Measurements from ENCODE around the gene TC2N. TPM values are rescaled to one million over a fixed set of nuclear protein-coding genes. Genes with fewer than 3 reads are reported as not detected.
"Not testable (repeated sequence)": the region's sequence is repeated elsewhere in the genome, so short reads cannot be mapped to it uniquely, and the experiment has no call there.

The TC2N gene
- total RNA-seq, 2 donors from 2014 or later = 6.9 to 12.0 TPM

GRCh38 chr14:91827746-91828145 is 39.6 kb downstream of the TC2N start:
- no peak overlapping the region for H3K4me3 Mint-ChIP-seq
- DNase-seq (ENCODE audit: low spot score) (no peak), ATAC-seq (no peak)
- peaks cover 21 to 56% of the 10 kb centered on the region in 2 donors for H3K4me1 Mint-ChIP-seq (ENCODE audit: low read depth in 2 of 2)
- no peaks in the 10 kb centered on the region for H3K9me3 Mint-ChIP-seq
- no peaks in the 10 kb centered on the region for H3K36me3 Mint-ChIP-seq
- no peaks in the 10 kb centered on the region for H3K27me3 Mint-ChIP-seq
- no peak overlapping the region for H3K27ac Mint-ChIP-seq

GRCh38 chr14:91817566-91818325 is 49.6 kb downstream of the TC2N start:
- DNase-seq (ENCODE audit: low spot score) (no peak), ATAC-seq (peak in 1 of 2 donors; percentile 54)
- peaks cover 26 to 34% of the 10 kb centered on the region in 2 donors for H3K4me1 Mint-ChIP-seq (ENCODE audit: low read depth in 2 of 2)
- peaks cover 4% of the 10 kb centered on the region for H3K36me3 Mint-ChIP-seq
- H3K4me3 Mint-ChIP-seq = peak overlapping the region; percentile 24
- H3K9me3 Mint-ChIP-seq = no peaks in the 10 kb centered on the region
- peak overlapping the region; percentile 5 to 64 for H3K27ac Mint-ChIP-seq
- H3K27me3 Mint-ChIP-seq = no peaks in the 10 kb centered on the region

- Mint-ChIP-seq H3K27ac (no peak overlapping the region), H3K4me3 (peak overlapping the region; percentile 2), H3K4me1 (ENCODE audit: low read depth in 2 of 2) (peaks cover 31 to 34% of the 10 kb centered on the region in 2 donors), H3K9me3 (peaks cover 5% of the 10 kb centered on the region), H3K36me3 (peaks cover 22% of the 10 kb centered on the region), H3K27me3 (no peaks in the 10 kb centered on the region)
- DNase-seq (ENCODE audit: low spot score) (no peak), ATAC-seq (no peak)
These were observed 53.0 kb downstream of the TC2N start for GRCh38 chr14:91814317-91814716.

- ATAC-seq (no peak), DNase-seq (ENCODE audit: low spot score) (no peak)
- H3K27ac Mint-ChIP-seq = no peak overlapping the region
- H3K9me3 Mint-ChIP-seq = peaks cover 15% of the 10 kb centered on the region
- no peak overlapping the region for H3K4me3 Mint-ChIP-seq
- H3K27me3 Mint-ChIP-seq = no peaks in the 10 kb centered on the region
- peaks cover 48% of the 10 kb centered on the region for H3K36me3 Mint-ChIP-seq
- H3K4me1 Mint-ChIP-seq (ENCODE audit: low read depth in 2 of 2) = peaks cover 14 to 15% of the 10 kb centered on the region in 2 donors
These were observed 56.6 kb downstream of the TC2N start for GRCh38 chr14:91810699-91811098.

- DNase-seq (ENCODE audit: low spot score) = no peak
- Mint-ChIP-seq H3K27ac (no peak overlapping the region), H3K4me1 (ENCODE audit: low read depth in 2 of 2) (peaks cover 0 to 5% of the 10 kb centered on the region in 2 donors), H3K27me3 (no peaks in the 10 kb centered on the region), H3K9me3 (peaks cover 16% of the 10 kb centered on the region), H3K36me3 (peaks cover 49% of the 10 kb centered on the region), H3K4me3 (no peak overlapping the region)
- ATAC-seq = no peak
These were observed 60.6 kb downstream of the TC2N start for GRCh38 chr14:91806716-91807115.

DNA sequence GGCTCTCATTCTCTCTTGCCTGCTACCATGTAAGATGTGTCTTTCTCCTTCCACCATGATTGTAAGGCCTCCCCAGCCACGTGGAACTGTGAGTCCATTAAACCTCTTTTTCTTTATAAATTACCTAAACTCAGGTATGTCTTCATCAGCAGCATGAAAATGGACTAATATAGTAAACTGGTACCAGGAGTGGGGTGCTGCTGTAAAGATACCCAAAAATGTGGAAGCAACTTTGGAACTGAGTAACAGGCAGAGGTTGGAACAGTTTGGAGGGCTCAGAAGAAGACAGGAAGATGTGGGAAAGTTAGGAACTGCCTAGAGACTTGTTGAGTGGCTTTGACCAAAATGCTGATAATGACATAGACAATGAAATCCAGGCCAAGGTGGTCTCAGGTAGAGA is 61.2 kb downstream of the TC2N start:
- not testable (repeated sequence) for H3K27me3 Mint-ChIP-seq; H3K27ac Mint-ChIP-seq; H3K4me1 Mint-ChIP-seq (ENCODE audit: low read depth in 2 of 2); DNase-seq (ENCODE audit: low spot score); ATAC-seq; H3K4me3 Mint-ChIP-seq
- Mint-ChIP-seq H3K9me3 (peaks cover 16% of the 10 kb centered on the region), H3K36me3 (peaks cover 49% of the 10 kb centered on the region)

DNA sequence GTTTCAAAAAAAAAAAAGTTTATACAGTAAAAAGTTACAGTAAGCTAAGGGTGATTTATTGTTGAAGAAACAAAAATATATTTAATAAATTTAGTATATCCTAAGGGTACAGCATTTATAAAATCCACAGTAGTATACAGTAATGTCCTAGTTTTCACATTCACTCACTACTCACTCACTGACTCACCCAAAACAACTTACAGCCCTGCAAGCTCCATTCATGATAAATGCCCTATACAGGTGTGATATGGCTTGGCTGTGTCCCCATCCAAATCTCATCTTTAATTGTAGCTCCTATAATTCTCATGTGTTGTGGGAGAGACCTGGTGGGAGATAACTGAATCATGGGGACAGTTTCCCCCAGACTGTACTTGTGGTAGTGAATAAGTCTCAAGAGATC is 61.7 kb downstream of the TC2N start:
- no peak overlapping the region for H3K4me3 Mint-ChIP-seq
- no peaks in the 10 kb centered on the region for H3K27me3 Mint-ChIP-seq
- H3K36me3 Mint-ChIP-seq = peaks cover 45% of the 10 kb centered on the region
- H3K27ac Mint-ChIP-seq = no peak overlapping the region
- peaks cover 0 to 5% of the 10 kb centered on the region in 2 donors for H3K4me1 Mint-ChIP-seq (ENCODE audit: low read depth in 2 of 2)
- peaks cover 16% of the 10 kb centered on the region for H3K9me3 Mint-ChIP-seq
- ATAC-seq (no peak), DNase-seq (ENCODE audit: low spot score) (no peak)

DNA sequence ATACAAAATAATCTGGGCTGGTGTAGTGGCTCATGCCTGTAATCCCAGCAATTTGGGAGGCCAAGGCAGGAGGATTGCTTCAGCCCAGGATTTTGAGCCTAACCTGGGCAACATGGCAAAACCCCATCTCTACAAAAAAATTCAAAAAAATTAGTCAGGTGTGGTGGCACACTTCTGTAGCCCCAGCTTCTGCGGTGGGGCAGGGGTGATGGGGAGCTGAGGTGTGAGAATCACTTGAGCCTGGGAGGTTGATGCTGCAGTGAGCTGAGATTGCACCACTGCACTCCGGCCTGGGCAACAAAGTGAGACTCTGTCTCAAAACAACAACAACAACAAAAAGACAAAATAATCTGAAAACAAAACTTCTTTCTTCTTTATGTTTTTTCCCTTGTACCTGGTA is 66.0 kb downstream of the TC2N start:
- Mint-ChIP-seq H3K27ac (no peak overlapping the region), H3K4me3 (no peak overlapping the region), H3K4me1 (ENCODE audit: low read depth in 2 of 2) (peaks cover 0 to 2% of the 10 kb centered on the region in 2 donors), H3K27me3 (no peaks in the 10 kb centered on the region), H3K36me3 (peaks cover 7% of the 10 kb centered on the region), H3K9me3 (peaks cover 8% of the 10 kb centered on the region)
- peak in 1 of 2 donors; percentile 31 for ATAC-seq
- DNase-seq (ENCODE audit: low spot score) = no peak

GRCh38 chr14:91796617-91797347 is 70.6 kb downstream of the TC2N start:
- no peaks in the 10 kb centered on the region for H3K36me3 Mint-ChIP-seq
- H3K4me3 Mint-ChIP-seq = peak overlapping the region; percentile 19
- ATAC-seq = no peak

GRCh38 chr14:91793704-91794103 is 73.6 kb downstream of the TC2N start:
- Mint-ChIP-seq H3K4me1 (ENCODE audit: low read depth in 2 of 2) (peaks cover 0 to 13% of the 10 kb centered on the region in 2 donors), H3K27me3 (no peaks in the 10 kb centered on the region), H3K4me3 (peak overlapping the region; percentile 67), H3K9me3 (no peaks in the 10 kb centered on the region), H3K27ac (peak overlapping the region; percentile 66 to 75), H3K36me3 (no peaks in the 10 kb centered on the region)
- no peak for DNase-seq (ENCODE audit: low spot score)
- ATAC-seq = peak in 1 of 2 donors; percentile 64

More at GRCh38 chr14:91796617-91797347, 70.6 kb downstream of the TC2N start:
- Mint-ChIP-seq H3K27ac (peak overlapping the region in 1 of 2 donors; percentile 29), H3K4me1 (ENCODE audit: low read depth in 2 of 2) (peaks cover 0 to 13% of the 10 kb centered on the region in 2 donors), H3K9me3 (no peaks in the 10 kb centered on the region), H3K27me3 (no peaks in the 10 kb centered on the region)
- DNase-seq (ENCODE audit: low spot score) = no peak

DNA sequence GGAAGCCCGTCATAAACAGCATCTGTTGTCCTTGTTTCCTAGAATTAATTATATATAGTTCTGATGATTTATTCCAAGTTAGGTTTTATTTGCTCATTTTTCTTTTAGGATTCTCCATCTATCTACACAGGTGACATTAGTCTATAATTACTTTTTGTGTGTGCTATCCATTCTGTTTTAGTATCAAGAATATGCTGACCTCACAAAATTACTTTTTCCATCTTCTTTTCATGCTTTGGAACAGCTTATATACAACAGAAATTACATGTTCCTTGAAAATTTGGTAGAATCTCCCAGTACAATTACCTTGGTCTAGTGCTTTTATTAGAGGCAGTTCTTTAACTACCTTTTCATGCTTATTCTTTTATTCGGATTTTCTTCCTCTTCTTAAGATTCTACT is 81.1 kb downstream of the TC2N start:
- DNase-seq (ENCODE audit: low spot score) = no peak
- H3K36me3 Mint-ChIP-seq = peaks cover 4% of the 10 kb centered on the region
- H3K27me3 Mint-ChIP-seq = no peaks in the 10 kb centered on the region
- peaks cover 0 to 5% of the 10 kb centered on the region in 2 donors for H3K4me1 Mint-ChIP-seq (ENCODE audit: low read depth in 2 of 2)
- no peaks in the 10 kb centered on the region for H3K9me3 Mint-ChIP-seq
- no peak for ATAC-seq
- H3K4me3 Mint-ChIP-seq = no peak overlapping the region
- no peak overlapping the region for H3K27ac Mint-ChIP-seq

GRCh38 chr14:91780452-91780851 is 86.9 kb downstream of the TC2N start:
- Mint-ChIP-seq H3K9me3 (no peaks in the 10 kb centered on the region), H3K4me1 (ENCODE audit: low read depth in 2 of 2) (no peaks in the 10 kb centered on the region), H3K27me3 (no peaks in the 10 kb centered on the region), H3K4me3 (no peak overlapping the region), H3K36me3 (no peaks in the 10 kb centered on the region), H3K27ac (no peak overlapping the region)
- ATAC-seq (no peak), DNase-seq (ENCODE audit: low spot score) (no peak)

GRCh38 chr14:91778217-91778616 is 89.1 kb downstream of the TC2N start:
- H3K4me1 Mint-ChIP-seq (ENCODE audit: low read depth in 2 of 2) = peaks cover 0 to 5% of the 10 kb centered on the region in 2 donors
- DNase-seq (ENCODE audit: low spot score) (no peak), ATAC-seq (no peak)
- no peak overlapping the region for H3K4me3 Mint-ChIP-seq
- H3K9me3 Mint-ChIP-seq = no peaks in the 10 kb centered on the region
- H3K36me3 Mint-ChIP-seq = no peaks in the 10 kb centered on the region
- H3K27ac Mint-ChIP-seq = no peak overlapping the region
- no peaks in the 10 kb centered on the region for H3K27me3 Mint-ChIP-seq

Measured in natural killer cell treated with Interleukin-12 subunit alpha and Interleukin-12 subunit beta and Interleukin-15 and Interleukin-18, amount 100 ng/mL, for 72 hours (primary cell).